Measurements from ENCODE around the gene ATP1A4.

ATP1A4 gene

GRCh38 chr1:160178731-160179130 lies 27.3 kb downstream of the ATP1A4 start:
- TF ChIP-seq PRDM4 (tag by site-specific recombination; IDR thresholded peaks at IDR 0.05) (no peak), KLF17 (tag by site-specific recombination; IDR thresholded peaks at IDR 0.05) (no peak), ZNF561 (tag by site-specific recombination; IDR thresholded peaks at IDR 0.05; ENCODE audit: borderline replicate concordance) (no peak), MEIS1 (CRISPR knock-in tag; IDR thresholded peaks at IDR 0.05; ENCODE audit: borderline replicate concordance) (no peak), ZNF555 (tag by site-specific recombination; conservative IDR thresholded peaks at IDR 0.05) (no peak), ZNF140 (tag by site-specific recombination; IDR thresholded peaks at IDR 0.05) (no peak), ZNF362 (tag by site-specific recombination; IDR thresholded peaks at IDR 0.05) (no peak), ZSCAN30 (tag by site-specific recombination; IDR thresholded peaks at IDR 0.05) (no peak)
- ChIA-PET CTCF (interaction anchor here (0.9 to 2.4 kb wide), 3 partner anchors 14 to 87 kb away, joined by 3 to 13 read pairs (median 3); no protein-coding TSS in a partner anchor), POLR2A (interaction anchor here (1.1 kb wide), 1 partner anchor 113 kb away, joined by 3 read pairs; no protein-coding TSS in a partner anchor)
- Histone ChIP-seq H3K9me3 (ENCODE audit: control insufficient read depth, insufficient read depth, low read depth, low read length) (no peaks in the 10 kb centered on the region), H3K4me1 (ENCODE audit: control insufficient read depth, insufficient read depth, low read length) (no peaks in the 10 kb centered on the region), H3K36me3 (ENCODE audit: control insufficient read depth in 2 of 2, insufficient read depth in 1 of 2, low read length in 2 of 2) (no peaks in the 10 kb centered on the region), H3K4me3 (ENCODE audit: low read depth, low read length) (no peak overlapping the region), H3K27ac (ENCODE audit: extremely low read depth, low read depth, low read length) (no peak overlapping the region)

- ChIA-PET CTCF (interaction anchor here (0.6 to 2.4 kb wide), 5 partner anchors 14 to 399 kb away, joined by 3 to 13 read pairs (median 3); partner anchors contain the start of gene DUSP23), POLR2A (interaction anchor here (1.1 kb wide), 1 partner anchor 112 kb away, joined by 3 read pairs; no protein-coding TSS in a partner anchor)
- Histone ChIP-seq H3K36me3 (ENCODE audit: control insufficient read depth in 2 of 2, insufficient read depth in 1 of 2, low read length in 2 of 2) (no peaks in the 10 kb centered on the region), H3K4me1 (ENCODE audit: control insufficient read depth, insufficient read depth, low read length) (no peaks in the 10 kb centered on the region), H3K9me3 (ENCODE audit: control insufficient read depth, insufficient read depth, low read depth, low read length) (no peaks in the 10 kb centered on the region), H3K4me3 (ENCODE audit: low read depth, low read length) (no peak overlapping the region), H3K27ac (ENCODE audit: extremely low read depth, low read depth, low read length) (no peak overlapping the region)
- no peak for TF ChIP-seq KLF17 (tag by site-specific recombination; IDR thresholded peaks at IDR 0.05)
- TF ChIP-seq ZNF174 (tag by site-specific recombination; IDR thresholded peaks at IDR 0.05): no peak
- TF ChIP-seq MYNN (tag by site-specific recombination; IDR thresholded peaks at IDR 0.05; ENCODE audit: borderline replicate concordance): no peak
These were observed 27.9 kb downstream of the ATP1A4 start for GRCh38 chr1:160179336-160179735.

- no peak overlapping the region for H3K27ac ChIP-seq (ENCODE audit: extremely low read depth, low read depth, low read length)
- H3K36me3 ChIP-seq (ENCODE audit: control insufficient read depth in 2 of 2, insufficient read depth in 1 of 2, low read length in 2 of 2): no peaks in the 10 kb centered on the region
- TF ChIP-seq ZBTB48 (tag by site-specific recombination; IDR thresholded peaks at IDR 0.05) (no peak), KLF8 (tag by site-specific recombination; IDR thresholded peaks at IDR 0.05) (no peak), ZNF223 (tag by site-specific recombination; IDR thresholded peaks at IDR 0.05) (no peak), ZFP41 (tag by site-specific recombination; IDR thresholded peaks at IDR 0.05; ENCODE audit: borderline replicate concordance) (no peak), ZNF274 (IDR thresholded peaks at IDR 0.05; ENCODE audit: low read length) (no peak), ZNF274 (tag by site-specific recombination; IDR thresholded peaks at IDR 0.05; ENCODE audit: borderline replicate concordance) (no peak), ZBTB1 (tag by site-specific recombination; IDR thresholded peaks at IDR 0.05) (no peak), ZNF626 (tag by site-specific recombination; IDR thresholded peaks at IDR 0.05) (no peak)
- ChIA-PET POLR2A (no interaction called here), CTCF (interaction anchor here (0.6 to 1.3 kb wide), 3 partner anchors 100 to 391 kb away, joined by 3 to 4 read pairs (median 3); no protein-coding TSS in a partner anchor)
- no peak overlapping the region for H3K4me3 ChIP-seq (ENCODE audit: low read depth, low read length)
- no peaks in the 10 kb centered on the region for H3K9me3 ChIP-seq (ENCODE audit: control insufficient read depth, insufficient read depth, low read depth, low read length)
- no peaks in the 10 kb centered on the region for H3K4me1 ChIP-seq (ENCODE audit: control insufficient read depth, insufficient read depth, low read length)
These were observed 34.8 kb downstream of the ATP1A4 start for GRCh38 chr1:160186246-160186645.
